A549 (cell line): ENCODE measurements around the gene CPEB4.

Experiments used
- JUNB ChIP-seq: fragments of >200 bp; sonication (Bioruptor Twin); formaldehyde crosslinking; IDR thresholded peaks from 2 replicates; pipeline ENCODE4 v1.6.1; 2016
- POLR2A ChIP-seq: IDR thresholded peaks from 2 replicates; pipeline ENCODE4 v1.6.1; 2012; ENCODE audit warnings: mild to moderate bottlenecking, low read length

GRCh38 chr5:173917788-173918786, 29.9 kb downstream of the CPEB4 start:
- TF ChIP-seq POLR2A (peak; percentile 55), JUNB (no peak)
